ENCODE data around the gene PIK3AP1. TPM values are rescaled to one million over a fixed set of nuclear protein-coding genes. Genes with fewer than 3 reads are reported as not detected.

Gene PIK3AP1
- total RNA-seq, 1 experiment from 2014 or later: 4.3 TPM

- Mint-ChIP-seq H3K27me3 (ENCODE audit: low read depth) (no peaks in the 10 kb centered on the region), H3K9me3 (no peaks in the 10 kb centered on the region), H3K4me1 (0 out of 2 replicates have a peak, but pooled peaks cover 2% of the 10 kb centered on the region), H3K4me3 (no peak overlapping the region), H3K36me3 (no peaks in the 10 kb centered on the region), H3K27ac (no peak overlapping the region)
- ChIA-PET POLR2A (no interaction called here), CTCF (no interaction called here)
- TF ChIP-seq USF1 (CRISPR knock-in tag; IDR thresholded peaks at IDR 0.05) (no peak), SMAD3 (CRISPR knock-in tag; IDR thresholded peaks at IDR 0.05; ENCODE audit: borderline replicate concordance) (no peak), ATF1 (CRISPR knock-in tag; IDR thresholded peaks at IDR 0.05) (no peak), TCF7 (CRISPR knock-in tag; IDR thresholded peaks at IDR 0.05; ENCODE audit: low read depth) (no peak), ZNF121 (CRISPR knock-in tag; IDR thresholded peaks at IDR 0.05) (no peak), SP1 (CRISPR knock-in tag; conservative IDR thresholded peaks at IDR 0.05) (no peak), ELF4 (CRISPR knock-in tag; IDR thresholded peaks at IDR 0.05; ENCODE audit: low read depth) (no peak), HMGXB4 (CRISPR knock-in tag; IDR thresholded peaks at IDR 0.05) (no peak), RORB (CRISPR knock-in tag; IDR thresholded peaks at IDR 0.05) (no peak), ZSCAN18 (CRISPR knock-in tag; IDR thresholded peaks at IDR 0.05) (no peak), IRF2 (CRISPR knock-in tag; IDR thresholded peaks at IDR 0.05; ENCODE audit: borderline replicate concordance, low read depth) (no peak), ZNF512 (CRISPR knock-in tag; IDR thresholded peaks at IDR 0.05; ENCODE audit: borderline replicate concordance) (no peak), PRRX2 (CRISPR knock-in tag; IDR thresholded peaks at IDR 0.05) (no peak), NFE2L1 (CRISPR knock-in tag; IDR thresholded peaks at IDR 0.05) (no peak), ZNF263 (CRISPR knock-in tag; IDR thresholded peaks at IDR 0.05; ENCODE audit: low read depth) (no peak), NR2C2 (CRISPR knock-in tag; IDR thresholded peaks at IDR 0.05) (no peak), ARID4B (CRISPR knock-in tag; IDR thresholded peaks at IDR 0.05; ENCODE audit: borderline replicate concordance) (no peak), CBFB (CRISPR knock-in tag; IDR thresholded peaks at IDR 0.05; ENCODE audit: low read depth) (no peak), ZBTB21 (CRISPR knock-in tag; IDR thresholded peaks at IDR 0.05; ENCODE audit: borderline replicate concordance) (no peak), TP53 (CRISPR knock-in tag; IDR thresholded peaks at IDR 0.05) (no peak)
- ATAC-seq (no peak), DNase-seq (ENCODE audit: low spot score) (no peak)
Measured at GRCh38 chr10:96746503-96746902, 26.2 kb upstream of the PIK3AP1 start.
